T-cell (primary cell): ENCODE measurements around the gene FAM89B. TPM values are rescaled to one million over a fixed set of nuclear protein-coding genes. Genes with fewer than 3 reads are reported as not detected.

Experiments
- ATAC-seq, 4 experiments: fragments of 200-7000 bp in 3 of 4; fragments of 150-1000 bp in 1 of 4; cut with Tn5 transposase; replicated peaks in 1 of 4; 1 replicate in 3 of 4; 2 replicates in 1 of 4; pipeline ENCODE4 v1.10.0; 2021; ENCODE audit warnings: moderate library complexity in 3 of 4, mild to moderate bottlenecking in 2 of 4, moderate number of reproducible peaks in 1 of 4
- CTCF ChIA-PET, 2 donors: fragments of 300-600 bp; sonication (Branson Sonifier 250); formaldehyde crosslinking; loops; one replicate each; lab custom pipeline; 2022; ENCODE audit warnings: antibody characterized with exemption in 2 of 2; lab: Charles Lee
- POLR2A ChIA-PET, 2 donors: fragments of 300-600 bp; sonication (Branson Sonifier 250); formaldehyde crosslinking; loops; one replicate each; lab custom pipeline; 2022; ENCODE audit warnings: antibody characterized with exemption in 2 of 2; lab: Charles Lee
- DNase-seq, 35 experiments: peaks; one replicate each; pipeline versions ENCODE4 v3.0.0 to v3.0.0-alpha.2; 2013 to 2023
- H3K27ac ChIP-seq: one replicate; pipeline ENCODE4 v1.5.1; 2013; ENCODE audit warnings: low read length
- H3K27me3 ChIP-seq, 2 experiments: replicated peaks in 1 of 2; 1 replicate in 1 of 2; 2 replicates in 1 of 2; pipeline versions ENCODE4 v1.6.1 to v1.7.0; 2013; ENCODE audit warnings: low read length in 1 of 2, mixed read lengths in 1 of 2; ENCODE audit not compliant: control insufficient read depth in 2 of 2, insufficient read depth in 2 of 2; ENCODE audit errors: extremely low read depth in 1 of 2
- H3K36me3 ChIP-seq, 2 donors: 1 replicate in 1 of 2; 2 replicates in 1 of 2; pipeline versions ENCODE4 v1.6.1 to v1.7.0; 2013; ENCODE audit warnings: low read length in 1 of 2; ENCODE audit not compliant: control insufficient read depth in 2 of 2, insufficient read depth in 1 of 2; ENCODE audit errors: extremely low read depth in 1 of 2
- H3K4me1 ChIP-seq, 2 experiments: 1 replicate in 1 of 2; 2 replicates in 1 of 2; pipeline versions ENCODE4 v1.6.1 to v1.7.0; 2013; ENCODE audit warnings: low read length in 2 of 2, mixed read lengths in 1 of 2; ENCODE audit not compliant: insufficient read depth in 2 of 2, control insufficient read depth in 1 of 2; ENCODE audit errors: extremely low read depth in 1 of 2
- H3K4me3 ChIP-seq, 2 donors: 1 replicate in 1 of 2; 2 replicates in 1 of 2; pipeline versions ENCODE4 v1.5.1 to v1.7.0; 2013; ENCODE audit warnings: mild to moderate bottlenecking in 2 of 2, low read length in 1 of 2, moderate library complexity in 1 of 2; ENCODE audit not compliant: control insufficient read depth in 1 of 2; ENCODE audit errors: extremely low read depth in 1 of 2
- H3K9me3 ChIP-seq: 2 replicates; pipeline ENCODE4 v1.7.0; 2013
- H3K27ac Mint-ChIP-seq, 2 donors: one replicate each; pipeline ENCODE4 v1.8.0; 2020 to 2021; ENCODE audit warnings: mild to moderate bottlenecking in 2 of 2, mixed read lengths in 2 of 2
- H3K27me3 Mint-ChIP-seq, 2 donors: one replicate each; pipeline ENCODE4 v1.8.0; 2021 to 2022; ENCODE audit warnings: mixed read lengths in 2 of 2
- H3K36me3 Mint-ChIP-seq: one replicate; pipeline ENCODE4 v1.8.0; 2021; ENCODE audit warnings: mixed read lengths
- H3K4me1 Mint-ChIP-seq, 3 donors: one replicate each; pipeline ENCODE4 v1.8.0; 2020 to 2022; ENCODE audit warnings: mixed read lengths in 3 of 3, mild to moderate bottlenecking in 1 of 3
- H3K4me3 Mint-ChIP-seq, 3 donors: one replicate each; pipeline ENCODE4 v1.8.0; 2020 to 2022; ENCODE audit warnings: mild to moderate bottlenecking in 3 of 3, mixed read lengths in 3 of 3, moderate library complexity in 3 of 3
- H3K9me3 Mint-ChIP-seq, 3 donors: one replicate each; pipeline ENCODE4 v1.8.0; 2020 to 2022; ENCODE audit warnings: mixed read lengths in 3 of 3
- WGBS: methylation state at CpG from one replicate; pipeline ENCODE4 v1.1.5; 2013; ENCODE audit warnings: missing lambda C conversion rate; ENCODE audit not compliant: insufficient coverage; 5-methylcytosine and 5-hydroxymethylcytosine counted together
- total RNA-seq, 35 experiments: library from RNA in 6 of 35; stranded (reverse) in 6 of 35; fragments of 120-200 nt in 1 of 35; gene quantifications; one replicate each; pipeline versions ENCODE4 v1.2.1 to v1.2.4 and lab custom pipeline; 2013 to 2026

The FAM89B gene
- total RNA-seq, 5 donors from 2014 or later (not counting 1 experiment from before 2014, with no cell fraction given), result 36.3 to 72.9 (median 69.3) TPM

DNA sequence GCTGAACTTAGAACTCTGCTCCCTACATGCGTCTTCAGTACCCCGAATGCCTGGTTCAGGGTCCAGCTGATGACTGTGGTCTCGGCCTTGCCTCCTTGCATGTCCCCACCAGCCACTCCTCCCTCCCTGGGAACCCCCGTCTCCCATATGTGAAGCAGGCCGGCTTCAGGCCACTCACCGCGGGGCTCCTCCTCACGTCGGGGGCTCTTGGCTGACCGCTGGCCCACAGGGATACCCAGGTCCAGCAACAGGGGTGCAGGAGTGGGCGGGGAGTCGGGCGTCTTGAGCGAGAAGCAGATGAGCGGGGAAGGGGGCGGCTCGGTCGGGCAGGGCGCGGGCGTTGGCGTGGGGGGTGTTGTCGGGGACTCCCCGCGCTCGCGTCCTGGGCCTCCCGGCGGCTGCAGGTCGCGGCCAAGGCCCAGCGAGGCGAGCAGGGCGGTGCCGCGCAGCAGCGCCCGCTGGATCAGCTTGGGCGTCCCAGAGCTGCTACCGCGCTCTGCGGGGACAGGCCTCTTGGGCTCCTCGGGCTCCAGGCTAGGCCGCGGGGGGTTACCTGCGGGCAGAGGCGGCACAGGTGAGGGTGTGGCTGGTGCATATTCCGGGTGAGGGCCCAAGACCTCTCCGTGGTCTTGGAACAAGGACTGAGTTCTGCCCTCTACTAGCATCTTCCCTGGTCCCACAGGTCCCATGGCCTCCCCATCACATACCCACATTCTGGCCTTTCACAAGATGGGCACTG, 27.0 kb downstream of the FAM89B start:
- WGBS, result 95% methylated on average over 44 of the region's 49 CpGs
- no peaks in the 10 kb centered on the region for H3K27me3 Mint-ChIP-seq
- Histone ChIP-seq H3K27me3 (no peaks in the 10 kb centered on the region), H3K9me3 (no peaks in the 10 kb centered on the region), H3K36me3 (peaks cover 16 to 33% of the 10 kb centered on the region in 2 donors), H3K27ac (no peak overlapping the region), H3K4me1 (peaks cover 0 to 18% of the 10 kb centered on the region in 2 experiments), H3K4me3 (no peak overlapping the region)
- POLR2A ChIA-PET, result no interaction called here
- ATAC-seq, result no peak
- H3K4me1 Mint-ChIP-seq, result peaks cover 6 to 14% (median 11%) of the 10 kb centered on the region in 3 donors
- CTCF ChIA-PET, result no interaction called here
- peaks cover 18% of the 10 kb centered on the region for H3K36me3 Mint-ChIP-seq
- no peak overlapping the region for H3K4me3 Mint-ChIP-seq
- no peak overlapping the region for H3K27ac Mint-ChIP-seq
- no peaks in the 10 kb centered on the region for H3K9me3 Mint-ChIP-seq
- DNase-seq, result no peak

DNA sequence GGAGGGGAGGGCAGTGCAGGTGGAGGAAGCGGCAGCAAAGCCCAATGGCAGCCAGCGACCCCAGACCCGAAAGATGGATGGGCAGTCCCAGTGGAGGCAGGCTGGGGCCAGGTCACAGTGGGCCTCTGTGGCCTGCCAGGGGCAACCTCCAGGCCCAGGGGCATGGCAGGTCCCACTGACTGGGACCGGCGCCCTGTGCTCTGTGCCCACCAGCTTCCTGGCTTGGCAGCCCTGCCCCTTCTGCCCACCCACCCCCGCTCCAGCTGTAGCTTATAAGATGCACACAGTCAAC, 27.6 kb downstream of the FAM89B start:
- Mint-ChIP-seq H3K27me3 (no peaks in the 10 kb centered on the region), H3K27ac (no peak overlapping the region), H3K36me3 (peaks cover 18% of the 10 kb centered on the region), H3K4me3 (no peak overlapping the region), H3K4me1 (peaks cover 4 to 10% (median 9%) of the 10 kb centered on the region in 3 donors), H3K9me3 (no peaks in the 10 kb centered on the region)
- Histone ChIP-seq H3K36me3 (peaks cover 16 to 35% of the 10 kb centered on the region in 2 donors), H3K27me3 (no peaks in the 10 kb centered on the region), H3K9me3 (no peaks in the 10 kb centered on the region), H3K4me3 (no peak overlapping the region), H3K4me1 (peaks cover 0 to 14% of the 10 kb centered on the region in 2 experiments), H3K27ac (no peak overlapping the region)
- DNase-seq, result no peak
- ATAC-seq, result no peak
- ChIA-PET CTCF (no interaction called here), POLR2A (no interaction called here)
- WGBS, result 98% methylated on average over 3 of the region's 6 CpGs

DNA sequence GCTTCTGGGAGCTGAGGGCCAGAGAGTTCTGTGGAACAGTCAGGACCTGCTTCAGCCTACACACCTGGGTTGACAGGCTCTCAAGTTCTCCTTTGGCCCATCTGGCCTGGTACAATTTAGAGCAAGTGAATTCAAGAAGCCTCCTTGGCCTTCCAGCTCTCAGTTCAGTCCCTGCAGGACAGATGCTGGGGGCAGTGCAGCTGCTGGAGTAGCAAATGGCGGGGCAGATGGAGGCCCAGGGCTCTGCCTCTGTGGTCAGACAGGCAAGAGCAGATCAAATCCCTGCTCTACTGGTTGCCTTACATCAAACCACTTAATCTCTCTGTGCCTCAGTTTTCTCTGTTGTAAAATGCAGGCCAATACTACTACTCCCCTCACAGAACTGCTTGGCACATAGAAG, 31.9 kb downstream of the FAM89B start:
- H3K4me1 Mint-ChIP-seq, result peaks cover 6 to 7% (median 6%) of the 10 kb centered on the region in 3 donors
- ATAC-seq (no peak), DNase-seq (no peak)
- Histone ChIP-seq H3K4me1 (no peaks in the 10 kb centered on the region), H3K27me3 (no peaks in the 10 kb centered on the region), H3K27ac (no peak overlapping the region), H3K9me3 (no peaks in the 10 kb centered on the region), H3K36me3 (peaks cover 8 to 56% of the 10 kb centered on the region in 2 donors), H3K4me3 (no peak overlapping the region)
- no peak overlapping the region for H3K4me3 Mint-ChIP-seq
- ChIA-PET CTCF (interaction anchor here (0.6 kb wide), 2 partner anchors 143 to 243 kb away, joined by 4 to 5 read pairs; no protein-coding TSS in a partner anchor), POLR2A (interaction anchor here in 1 of 2 donors (0.6 kb wide), 2 partner anchors 9 to 376 kb away, joined by 3 read pairs; partner anchors contain the start of gene KCNK7)
- no peak overlapping the region for H3K27ac Mint-ChIP-seq
- H3K36me3 Mint-ChIP-seq, result peaks cover 22% of the 10 kb centered on the region
- H3K27me3 Mint-ChIP-seq, result no peaks in the 10 kb centered on the region
- no peaks in the 10 kb centered on the region for H3K9me3 Mint-ChIP-seq
- WGBS, result 100% methylated on average over 1 of the region's 1 CpG

DNA sequence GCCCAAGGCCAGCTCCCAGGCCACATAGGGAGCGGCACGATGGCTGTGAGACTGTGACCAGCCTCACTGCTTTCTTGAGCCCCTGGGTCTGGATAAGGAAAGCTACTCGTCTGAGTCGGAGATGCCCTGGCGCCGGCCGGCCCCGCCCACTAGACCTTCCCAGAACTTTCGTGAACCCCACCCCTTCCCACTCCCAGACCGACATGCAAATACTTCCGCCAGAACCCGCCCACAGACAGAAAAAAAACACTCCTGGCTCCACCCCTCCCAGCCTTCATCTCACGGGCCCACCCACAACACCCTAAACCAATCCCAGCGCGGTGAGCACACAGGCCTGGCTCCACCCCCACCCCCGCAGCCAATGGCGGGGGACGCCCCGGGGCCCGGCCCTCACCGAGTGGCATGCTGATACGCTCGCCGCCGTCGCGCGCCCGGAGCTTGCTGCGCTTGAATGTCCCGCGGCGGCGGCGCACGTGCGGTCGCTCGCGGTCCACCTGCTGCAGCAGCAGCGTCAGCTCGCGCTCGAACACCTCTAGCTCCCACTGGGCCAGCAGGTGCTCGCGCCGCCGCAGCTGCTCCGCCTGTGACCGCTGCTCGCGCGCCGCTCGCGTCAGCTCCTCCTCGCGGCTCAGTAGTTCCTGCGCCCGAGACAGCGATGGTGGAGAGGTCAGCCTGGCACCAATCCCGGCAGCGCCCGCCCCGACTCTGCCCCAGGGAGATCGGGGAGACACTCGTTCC, 34.7 kb downstream of the FAM89B start:
- ATAC-seq (peak in 1 of 4 experiments; percentile 42), DNase-seq (peak in 1 of 35 experiments; percentile 22)
- POLR2A ChIA-PET, result no interaction called here
- Mint-ChIP-seq H3K4me1 (peaks cover 31 to 34% (median 33%) of the 10 kb centered on the region in 3 donors), H3K27ac (no peak overlapping the region), H3K27me3 (no peaks in the 10 kb centered on the region), H3K4me3 (no peak overlapping the region), H3K36me3 (peaks cover 23% of the 10 kb centered on the region), H3K9me3 (no peaks in the 10 kb centered on the region)
- H3K36me3 ChIP-seq, result peaks cover 14 to 61% of the 10 kb centered on the region in 2 donors
- H3K27ac ChIP-seq, result no peak overlapping the region
- H3K4me3 ChIP-seq, result no peak overlapping the region
- CTCF ChIA-PET, result no interaction called here
- H3K27me3 ChIP-seq, result no peaks in the 10 kb centered on the region
- WGBS, result 92% methylated on average over 56 of the region's 67 CpGs
- no peaks in the 10 kb centered on the region for H3K9me3 ChIP-seq
- peaks cover 15 to 26% of the 10 kb centered on the region in 2 experiments for H3K4me1 ChIP-seq

DNA sequence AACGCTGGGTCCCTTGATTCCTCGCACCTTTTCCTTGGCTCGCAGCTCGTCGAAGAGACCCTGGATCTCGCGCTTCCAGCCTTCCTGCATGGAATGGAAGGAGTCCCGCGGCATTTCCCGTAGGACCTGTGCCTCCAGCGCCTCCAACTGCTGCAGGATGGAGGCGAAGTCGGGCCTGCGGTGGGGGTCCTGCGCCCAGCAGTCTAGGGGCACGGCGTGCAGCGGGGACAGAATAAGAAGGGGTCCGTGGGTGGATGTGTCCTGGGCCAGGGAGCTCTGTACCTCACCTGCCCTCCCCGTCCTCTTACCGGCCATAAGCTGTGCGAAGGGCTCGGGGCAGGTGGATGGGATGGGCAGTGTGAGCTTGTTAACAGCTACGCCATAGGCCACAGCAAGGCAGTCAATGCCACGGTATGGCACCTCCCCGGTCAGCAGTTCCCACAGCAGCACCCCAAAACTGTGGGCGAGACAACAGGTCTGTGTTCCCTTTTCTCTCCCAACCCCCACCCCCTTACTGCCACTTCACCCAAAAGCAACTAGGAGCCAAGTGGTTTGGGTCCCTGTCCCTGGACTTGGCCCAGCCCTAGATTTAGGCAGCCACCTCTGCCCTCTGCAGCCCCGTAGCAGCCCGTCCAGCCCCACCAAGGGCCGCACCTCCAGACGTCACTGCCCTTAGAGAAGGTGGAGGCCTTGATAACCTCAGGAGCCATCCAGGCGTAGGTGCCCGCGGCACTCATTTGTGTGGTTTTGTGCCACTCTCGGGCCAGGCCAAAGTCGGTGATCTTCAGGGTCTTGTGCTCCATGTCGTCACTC, 35.5 kb downstream of the FAM89B start:
- DNase-seq, result no peak
- Histone ChIP-seq H3K4me1 (peaks cover 23 to 34% of the 10 kb centered on the region in 2 experiments), H3K9me3 (no peaks in the 10 kb centered on the region), H3K4me3 (no peak overlapping the region), H3K27me3 (no peaks in the 10 kb centered on the region), H3K27ac (no peak overlapping the region), H3K36me3 (peaks cover 14 to 66% of the 10 kb centered on the region in 2 donors)
- H3K36me3 Mint-ChIP-seq, result peaks cover 23% of the 10 kb centered on the region
- H3K27me3 Mint-ChIP-seq, result no peaks in the 10 kb centered on the region
- WGBS, result 98% methylated on average over 36 of the region's 37 CpGs
- no peak for ATAC-seq
- ChIA-PET POLR2A (no interaction called here), CTCF (no interaction called here)
- peaks cover 39 to 42% (median 40%) of the 10 kb centered on the region in 3 donors for H3K4me1 Mint-ChIP-seq
- no peaks in the 10 kb centered on the region for H3K9me3 Mint-ChIP-seq
- H3K4me3 Mint-ChIP-seq, result no peak overlapping the region
- peak overlapping the region in 1 of 2 donors; percentile 6 for H3K27ac Mint-ChIP-seq

DNA sequence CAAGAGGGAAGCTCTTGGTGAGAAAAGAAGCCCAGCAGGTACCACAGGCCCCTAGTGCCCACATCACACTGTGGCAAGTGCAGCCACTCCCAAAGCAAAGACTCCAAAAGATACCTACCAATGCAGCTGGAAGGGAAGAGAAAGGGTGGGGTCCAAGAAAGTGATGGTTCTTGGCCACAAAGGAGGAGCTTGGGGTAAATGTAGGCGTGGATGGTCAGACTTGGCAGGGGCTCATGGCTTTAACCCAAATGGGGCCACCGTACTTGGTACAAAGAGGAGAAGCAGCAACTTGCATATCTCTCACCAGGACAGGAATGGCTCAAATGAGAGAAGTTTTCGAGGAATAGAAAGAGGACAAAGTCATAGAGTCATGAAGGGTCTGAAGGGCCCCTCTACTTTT, 36.9 kb downstream of the FAM89B start:
- Mint-ChIP-seq H3K36me3 (peaks cover 19% of the 10 kb centered on the region), H3K4me3 (no peak overlapping the region), H3K27ac (peak overlapping the region; percentile 68 to 79), H3K4me1 (peaks cover 43 to 49% (median 44%) of the 10 kb centered on the region in 3 donors), H3K9me3 (no peaks in the 10 kb centered on the region), H3K27me3 (no peaks in the 10 kb centered on the region)
- ATAC-seq (no peak), DNase-seq (no peak)
- POLR2A ChIA-PET, result interaction anchor here in 1 of 2 donors (0.6 kb wide), 1 partner anchor 105 kb away, joined by 3 read pairs; no protein-coding TSS in a partner anchor
- peaks cover 26 to 44% of the 10 kb centered on the region in 2 experiments for H3K4me1 ChIP-seq
- peaks cover 11 to 56% of the 10 kb centered on the region in 2 donors for H3K36me3 ChIP-seq
- CTCF ChIA-PET, result no interaction called here
- no peaks in the 10 kb centered on the region for H3K27me3 ChIP-seq
- H3K9me3 ChIP-seq, result no peaks in the 10 kb centered on the region
- WGBS, result 89% methylated on average over 3 of the region's 3 CpGs
- no peak overlapping the region for H3K27ac ChIP-seq
- no peak overlapping the region for H3K4me3 ChIP-seq
